Bone marrow (tissue), 2 donors: Measurements from ENCODE around the gene COL1A1.

Experiments used
- DNase-seq, 2 donors: peaks; one replicate each; lab custom pipeline; 2025; lab: John Stamatoyannopoulos, UW

The COL1A1 gene

GRCh38 chr17:50186661-50187393 lies 14.6 kb downstream of the COL1A1 start:
- no peak for DNase-seq

GRCh38 chr17:50185631-50186471 lies 15.6 kb downstream of the COL1A1 start:
- no peak for DNase-seq

GRCh38 chr17:50184611-50185398 lies 16.6 kb downstream of the COL1A1 start:
- no peak for DNase-seq

- DNase-seq: no peak
Measured at GRCh38 chr17:50184064-50184463, 17.4 kb downstream of the COL1A1 start.

DNA sequence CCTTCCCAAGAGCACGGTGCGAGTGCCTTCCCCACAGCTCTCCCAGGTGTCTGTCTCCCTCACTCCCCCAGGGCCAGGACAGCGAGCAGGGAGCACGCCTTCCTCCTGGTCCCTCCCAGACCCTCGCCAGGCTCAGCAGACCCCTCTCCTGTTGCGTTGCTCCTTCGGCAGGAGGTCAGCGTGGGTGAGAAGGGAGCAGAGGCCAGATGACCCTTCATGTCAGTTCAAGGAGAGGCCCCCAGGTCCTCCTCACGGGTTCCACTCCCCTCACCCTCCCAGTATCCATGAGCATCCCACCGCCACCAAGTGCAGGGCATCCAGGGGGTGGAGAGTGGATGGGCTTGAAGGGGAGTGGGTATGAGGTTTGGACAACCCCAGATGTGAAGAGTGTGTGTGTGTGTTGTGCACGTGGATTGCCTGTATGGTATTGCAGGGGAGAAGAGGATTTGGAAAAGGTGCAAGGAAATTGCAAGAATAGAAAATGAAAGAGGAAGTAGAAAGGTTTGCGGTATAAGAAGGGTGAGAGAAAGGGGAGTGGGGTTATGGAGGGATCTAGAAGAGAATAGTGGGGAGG lies 17.9 kb downstream of the COL1A1 start:
- DNase-seq: peak in 1 of 2 donors; percentile 34

DNA sequence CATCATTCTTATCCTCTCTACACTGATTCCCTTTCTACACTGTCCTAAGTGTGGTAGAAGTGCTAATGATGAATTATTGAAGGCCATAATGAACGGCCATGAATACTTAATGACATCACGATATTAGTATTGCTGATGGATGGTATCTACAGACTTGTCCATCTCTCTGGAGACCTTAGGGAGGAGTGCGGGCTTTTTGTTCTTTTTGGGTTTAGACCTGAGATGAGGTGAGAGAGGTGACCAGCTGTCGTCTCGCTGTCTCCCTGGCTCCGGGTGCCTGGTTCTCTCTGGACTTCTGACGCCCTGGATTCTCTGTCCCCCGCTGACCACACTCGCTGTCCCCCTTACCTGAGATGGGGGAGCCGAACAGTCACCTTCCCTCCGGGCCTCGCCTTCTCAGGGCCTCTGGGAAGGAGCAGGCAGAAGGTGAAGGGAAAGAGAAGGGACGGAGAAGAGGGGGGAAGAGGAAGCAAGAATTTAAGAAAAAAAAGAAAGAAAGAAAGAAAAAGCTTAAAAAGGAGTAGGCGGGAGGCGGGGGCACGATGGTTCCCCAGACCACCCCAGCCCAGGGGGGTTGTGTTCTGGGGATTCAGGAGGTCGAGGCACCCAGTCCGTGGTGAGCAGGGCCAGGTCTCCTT lies 18.5 kb downstream of the COL1A1 start:
- DNase-seq: no peak

DNA sequence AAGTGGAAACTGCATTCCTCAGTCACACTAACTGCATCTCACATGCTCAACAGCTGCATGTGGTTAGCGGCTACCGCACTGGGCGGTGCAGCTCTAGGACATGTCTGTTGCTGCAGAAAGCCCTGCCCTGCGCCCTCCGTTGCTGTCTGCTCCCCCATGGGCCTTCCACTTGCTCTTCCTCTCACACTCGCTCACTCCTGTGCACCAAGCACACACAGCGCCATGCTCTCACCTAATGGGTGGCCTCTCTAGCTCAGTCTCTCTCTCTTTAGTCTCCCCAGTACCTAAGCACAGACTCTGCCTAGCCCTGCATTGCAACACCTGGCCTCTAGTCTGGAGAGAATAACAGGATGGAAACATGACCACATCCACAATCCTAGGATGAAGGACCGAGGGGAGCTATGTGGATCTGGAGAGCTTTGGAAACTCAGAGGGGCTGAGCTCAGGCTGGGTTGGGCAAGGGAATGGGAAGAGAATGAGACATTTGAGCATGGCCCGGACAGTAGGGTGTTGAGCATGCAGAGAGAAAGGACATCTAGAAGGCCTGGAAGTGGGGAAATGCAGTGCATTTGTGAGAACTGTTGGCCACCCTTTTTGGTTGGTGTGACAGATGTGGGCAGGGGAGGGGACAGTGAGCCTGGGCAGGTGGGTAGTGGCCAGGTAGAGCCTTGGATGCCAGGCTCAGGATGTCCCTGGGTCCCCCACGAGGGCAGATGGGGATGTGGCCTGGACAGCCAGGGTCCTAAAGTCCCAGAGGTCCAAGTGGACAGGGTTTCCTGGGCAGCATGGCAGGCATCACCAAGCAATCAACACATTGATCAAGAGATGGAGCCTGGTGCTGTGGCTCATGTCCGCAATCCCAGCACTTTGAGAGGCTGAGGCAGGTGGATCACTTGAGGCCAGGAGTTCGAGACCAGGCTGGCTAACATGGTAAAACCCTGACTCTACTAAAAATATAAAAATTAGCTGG lies 19.6 kb downstream of the COL1A1 start:
- DNase-seq: no peak

- no peak for DNase-seq
Measured at GRCh38 chr17:50181144-50181543, 20.3 kb downstream of the COL1A1 start.

- DNase-seq: no peak
Measured at GRCh38 chr17:50180620-50181019, 20.8 kb downstream of the COL1A1 start.

DNA sequence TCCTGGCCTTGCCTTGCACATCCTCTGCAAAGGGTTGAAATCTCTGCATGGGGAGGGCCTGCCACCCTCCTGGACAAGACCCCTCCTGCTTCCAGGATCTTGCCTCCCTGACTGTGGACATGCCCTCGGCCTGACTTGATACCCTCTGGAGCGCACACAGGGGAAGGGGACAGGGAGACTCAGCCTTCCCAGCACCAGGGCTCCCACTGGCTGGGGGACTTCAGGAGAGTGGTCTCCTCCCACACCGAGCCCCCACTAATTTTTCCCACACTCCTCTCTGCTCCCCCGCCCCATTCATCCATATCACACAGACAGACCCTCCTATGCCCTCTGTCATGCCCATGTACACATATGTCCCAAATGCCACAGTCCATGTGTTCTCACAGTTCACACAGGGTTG lies 21.3 kb downstream of the COL1A1 start:
- no peak for DNase-seq

GRCh38 chr17:50177983-50178834 lies 23.2 kb downstream of the COL1A1 start:
- peak in 1 of 2 donors; percentile 68 for DNase-seq

DNA sequence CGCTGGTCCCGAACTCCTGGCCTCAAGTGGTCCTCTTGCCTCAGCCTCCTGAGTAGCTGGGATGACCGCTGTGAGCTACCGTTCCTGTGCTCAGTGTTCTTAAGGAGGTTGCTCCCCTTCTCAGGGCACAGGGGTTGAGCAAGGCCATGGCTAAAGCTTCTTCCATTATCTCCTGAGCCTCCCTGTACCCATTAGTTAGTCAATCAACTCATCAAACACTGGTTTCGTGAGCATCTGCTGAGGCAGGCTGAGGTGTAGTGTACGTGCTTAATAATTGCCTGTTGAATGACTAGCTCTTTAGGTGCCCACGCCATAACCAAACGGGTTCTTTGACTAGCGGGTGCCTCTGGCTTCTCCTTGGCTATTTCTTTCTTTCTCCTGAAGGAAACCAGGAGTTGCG lies 24.0 kb downstream of the COL1A1 start:
- no peak for DNase-seq

DNA sequence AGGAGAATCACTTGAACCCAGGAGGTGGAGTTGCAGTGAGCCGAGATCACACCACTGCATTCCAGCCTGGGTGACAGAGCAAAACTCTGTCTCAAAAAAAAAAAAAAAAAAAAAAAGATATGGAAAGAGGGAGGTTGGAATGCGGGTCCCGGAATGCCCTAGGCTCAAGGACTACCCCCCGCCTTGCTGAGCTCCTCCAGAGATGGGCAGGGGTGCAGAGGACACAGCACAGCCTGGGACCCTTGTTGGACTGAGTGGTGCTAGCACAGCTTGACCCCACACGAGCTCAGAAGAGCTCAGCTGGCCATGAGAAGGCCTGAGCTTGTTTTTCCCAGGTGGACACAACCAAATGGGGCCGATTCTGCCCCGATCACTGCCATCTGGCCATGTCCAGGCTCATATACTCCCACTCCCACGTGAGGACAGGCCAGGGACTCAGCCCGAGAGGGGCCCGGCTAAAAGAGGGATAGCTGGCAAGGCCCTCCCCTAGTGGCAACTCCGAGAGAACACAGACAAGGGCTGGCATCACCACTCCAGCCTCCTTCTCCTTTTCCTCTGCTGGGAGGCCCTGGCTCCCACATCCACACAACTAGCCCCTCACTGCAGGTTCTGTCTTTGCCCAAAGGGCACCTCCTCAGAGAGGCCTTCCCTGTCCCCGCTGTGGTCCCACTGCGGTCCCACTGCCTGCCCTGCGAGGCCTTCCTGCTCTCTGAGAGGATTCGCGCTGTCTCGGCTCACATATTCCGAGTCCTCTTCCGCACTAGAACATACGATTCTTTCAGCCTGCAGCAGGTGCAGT lies 24.7 kb downstream of the COL1A1 start:
- DNase-seq: no peak

DNA sequence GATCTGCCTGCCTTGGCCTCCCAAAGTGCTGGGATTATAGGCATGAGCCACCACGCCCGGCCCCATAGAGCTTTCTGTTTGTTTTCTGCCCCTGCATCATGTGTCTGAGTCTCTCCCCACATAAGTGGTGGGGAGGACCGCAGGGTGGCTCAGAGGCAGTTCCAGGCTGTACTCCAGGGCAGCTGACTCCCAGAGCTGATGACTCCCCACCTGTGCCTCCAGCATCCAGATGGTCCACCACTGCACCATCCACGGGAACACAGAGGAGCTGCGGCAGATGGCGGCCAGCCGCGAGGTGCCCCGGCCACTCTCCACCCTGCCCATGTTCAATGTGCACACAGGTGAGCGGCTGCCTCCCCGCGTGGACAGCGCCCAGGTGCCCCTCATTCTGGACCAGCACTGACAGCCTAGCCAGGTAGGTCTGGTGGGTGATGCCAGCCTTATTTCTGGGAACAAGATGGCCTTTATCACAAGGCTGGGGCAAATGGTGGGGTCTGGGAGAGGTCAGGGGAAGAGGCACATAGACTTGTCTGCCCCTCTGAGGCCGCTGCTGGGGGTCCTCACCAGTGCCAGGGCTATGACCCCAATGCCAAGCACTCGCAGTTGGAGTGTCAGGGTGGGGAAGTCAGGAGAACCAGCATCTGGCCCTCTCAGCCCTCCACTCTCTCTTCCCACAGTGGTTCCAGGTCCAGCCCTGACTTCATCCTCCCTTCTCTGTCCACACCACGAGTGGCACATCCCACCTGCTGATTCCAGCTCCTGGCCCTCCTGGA lies 26.2 kb downstream of the COL1A1 start:
- DNase-seq: no peak

DNA sequence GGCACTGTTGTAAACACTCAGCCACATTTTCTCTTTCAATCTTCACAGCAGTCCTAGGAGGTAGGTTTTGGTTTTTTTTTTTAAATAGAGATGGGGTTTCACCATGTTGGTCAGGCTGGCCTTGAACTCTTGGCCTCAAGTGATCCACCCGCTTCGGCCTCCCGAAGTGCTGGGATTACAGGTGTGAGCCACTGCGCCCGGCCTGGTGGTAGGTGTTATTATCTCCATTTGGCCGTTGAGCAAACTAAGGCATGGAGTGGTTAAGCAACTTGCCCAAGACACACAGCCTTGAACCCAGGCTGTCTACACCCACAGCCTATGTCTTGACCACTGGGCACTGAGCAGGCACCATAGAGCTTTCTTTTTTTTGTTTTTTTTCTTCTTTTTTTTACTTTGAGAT lies 27.0 kb downstream of the COL1A1 start:
- no peak for DNase-seq

DNA sequence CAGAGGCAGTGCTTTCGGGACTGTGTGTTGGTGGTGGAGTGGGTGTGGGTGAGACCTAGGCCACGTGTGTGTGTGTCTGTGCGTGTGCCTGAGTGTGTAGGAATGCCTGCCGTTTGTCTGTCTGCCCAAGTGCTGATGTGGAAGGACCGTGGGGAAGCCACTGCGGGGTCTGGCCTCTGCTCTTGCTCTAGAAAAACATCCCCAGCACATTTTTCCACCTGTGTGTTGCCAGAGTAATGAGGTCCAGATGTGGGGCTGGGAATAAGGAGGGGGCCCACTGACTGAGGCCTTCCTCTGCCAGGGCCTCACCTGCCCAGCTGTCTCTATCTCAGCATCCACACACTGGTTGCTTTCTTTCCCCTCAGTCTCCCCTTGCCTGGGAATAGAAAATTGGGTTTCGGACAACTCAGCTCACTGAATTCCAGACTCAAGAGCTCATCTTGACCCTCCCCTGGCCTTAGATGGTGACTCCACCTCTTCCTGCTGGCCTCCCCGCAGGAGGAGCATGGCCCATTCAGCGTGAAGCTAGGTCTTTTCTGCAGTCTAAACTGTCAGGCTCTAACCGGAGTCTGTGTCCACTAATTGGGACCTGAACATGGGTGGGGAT lies 28.0 kb downstream of the COL1A1 start:
- no peak for DNase-seq

DNA sequence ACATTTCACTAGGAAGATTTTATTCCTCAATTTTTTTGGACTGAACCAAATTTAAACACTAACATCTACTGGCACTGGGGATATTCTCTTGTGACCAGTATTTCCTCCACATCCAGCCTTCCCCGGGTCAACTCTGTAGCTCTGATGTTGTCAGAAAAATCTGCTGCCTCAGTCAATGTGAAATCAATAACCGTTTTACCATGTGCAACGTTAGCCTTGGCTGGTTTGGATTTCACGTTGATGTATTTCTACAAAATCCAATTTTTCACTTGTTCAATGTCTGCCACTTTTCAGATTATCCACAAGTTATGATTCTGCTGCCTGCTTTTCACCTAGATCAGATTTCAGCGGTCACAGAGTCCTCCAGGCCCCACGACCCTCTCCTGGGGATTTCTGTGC lies 28.5 kb downstream of the COL1A1 start:
- DNase-seq: no peak

GRCh38 chr17:50172130-50172529 lies 29.3 kb downstream of the COL1A1 start:
- DNase-seq: no peak
